ENCODE data around the gene HEXB.

- peak; percentile 38 to 85 (median 84) for TF ChIP-seq CTCF (IDR thresholded peaks at IDR 0.05)
- TF ChIP-seq POLR2A (IDR thresholded peaks at IDR 0.05), result peak; percentile 26
- no peak for TF ChIP-seq EP300 (IDR thresholded peaks at IDR 0.05)
Measured at GRCh38 chr5:74640450-74640953, 44.5 kb upstream of the HEXB start, which contains the start of gene ENC1.

Measured in ovary (tissue), 3 donors.